Stimulated activated CD4-positive, alpha-beta T cell treated with anti-CD3 and anti-CD28 coated beads, Interleukin-1b, Interleukin-23, amount 100 ng/mL, for 24 hours (primary cell): ENCODE data around the gene NUP188.
"Not testable (repeated sequence)": the region's sequence is repeated elsewhere in the genome, so short reads cannot be mapped to it uniquely, and the experiment has no call there.

Experiments
- DNase-seq, 4 experiments: peaks; one replicate each; pipeline ENCODE4 v3.0.0-alpha.2; 2020; ENCODE audit warnings: low read depth in 4 of 4, low spot score in 1 of 4

Gene NUP188

GRCh38 chr9:128940946-128941755 lies 6.3 kb upstream of the NUP188 start:
- DNase-seq, result no peak

GRCh38 chr9:128943832-128944620 lies 3.5 kb upstream of the NUP188 start:
- DNase-seq, result no peak

DNA sequence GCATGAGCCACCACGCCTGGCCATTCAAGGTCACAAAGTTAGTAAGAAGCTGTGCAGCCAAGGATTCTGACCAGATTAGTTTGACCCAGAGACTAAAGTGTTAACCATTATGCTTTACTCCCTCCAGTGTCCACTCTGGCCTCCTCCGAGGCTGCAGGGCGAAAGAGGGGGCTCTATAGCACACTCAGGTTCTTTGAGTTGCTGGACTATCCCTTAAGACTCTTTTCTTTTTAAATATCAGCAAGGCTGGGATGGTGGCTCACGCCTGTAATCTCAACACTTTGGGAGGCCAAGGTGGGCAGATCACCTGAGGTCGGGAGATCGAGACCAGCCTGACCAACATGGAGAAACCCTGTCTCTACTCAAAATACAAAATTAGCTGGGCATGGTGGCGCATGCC lies 2.5 kb upstream of the NUP188 start:
- not testable (repeated sequence) for DNase-seq

GRCh38 chr9:128945798-128946501 lies 1.5 kb upstream of the NUP188 start:
- no peak for DNase-seq

DNA sequence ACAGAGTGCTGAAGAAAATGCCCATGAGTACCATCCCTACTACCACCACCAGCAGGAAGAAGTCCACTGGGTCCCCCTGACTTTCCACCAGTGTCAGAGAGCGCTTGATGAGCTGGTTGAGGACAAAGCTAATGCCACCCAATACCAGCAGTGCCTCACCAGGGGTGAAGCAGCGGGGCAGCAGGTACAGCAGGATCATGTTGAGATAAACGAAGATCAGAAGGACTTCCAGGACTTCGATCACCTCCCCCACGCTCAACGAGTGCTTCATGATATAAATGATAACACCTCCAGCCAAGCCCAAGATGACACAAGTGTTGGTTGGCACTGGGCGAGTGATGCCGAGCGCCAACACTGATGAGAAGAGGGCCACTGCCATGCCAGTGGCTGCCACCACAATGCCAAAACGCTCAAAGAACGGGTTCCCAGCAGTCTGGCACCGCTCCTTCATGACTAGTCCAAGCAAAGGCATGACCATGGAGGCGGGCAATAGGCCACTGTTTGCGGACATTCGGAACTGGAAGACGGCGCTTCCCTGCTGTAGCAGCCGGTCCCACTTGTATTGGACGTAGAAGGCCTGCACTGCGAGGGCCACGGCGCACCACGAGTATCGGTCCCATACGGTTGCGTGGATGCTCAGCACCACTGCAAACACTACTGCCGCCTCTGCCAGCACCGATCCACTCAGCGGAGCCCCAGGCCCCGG lies 775 bp upstream of the NUP188 start:
- no peak for DNase-seq

DNA sequence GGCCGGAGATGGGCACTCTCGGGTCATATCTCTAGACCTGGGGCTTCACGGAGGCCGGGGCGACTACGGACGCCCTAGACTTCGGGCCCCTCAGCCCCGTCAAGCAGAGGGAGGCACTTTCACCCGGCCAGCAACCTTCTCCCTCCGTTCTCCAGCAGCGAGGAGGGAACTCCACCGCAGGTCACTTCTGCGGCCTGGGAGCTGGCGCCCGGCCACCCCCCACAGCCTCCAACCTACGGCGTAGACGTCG lies 297 bp upstream of the NUP188 start:
- DNase-seq, result no peak

- DNase-seq, result not testable (repeated sequence)
These were observed 13.9 kb downstream of the NUP188 start for GRCh38 chr9:128961403-128961802.

DNA sequence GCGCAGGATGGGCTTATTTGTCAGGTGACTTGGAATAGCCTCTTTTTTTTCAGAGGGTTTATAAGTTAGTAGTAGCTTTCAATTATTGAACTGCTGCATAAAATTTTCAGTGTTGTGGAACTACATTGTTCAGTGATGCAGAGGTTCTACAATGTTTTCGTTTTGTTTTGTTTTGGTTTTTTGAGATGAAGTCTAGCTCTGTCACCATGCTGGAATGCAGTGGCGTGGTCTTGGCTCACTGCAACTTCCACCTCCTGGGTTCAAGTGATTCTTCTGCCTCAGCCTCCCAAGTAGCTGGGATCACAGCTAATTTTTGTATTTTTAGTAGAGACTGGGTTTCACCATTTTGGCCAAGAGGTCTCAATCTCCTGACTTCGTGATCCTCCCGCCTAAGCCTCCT lies 22.0 kb downstream of the NUP188 start:
- DNase-seq, result no peak

DNA sequence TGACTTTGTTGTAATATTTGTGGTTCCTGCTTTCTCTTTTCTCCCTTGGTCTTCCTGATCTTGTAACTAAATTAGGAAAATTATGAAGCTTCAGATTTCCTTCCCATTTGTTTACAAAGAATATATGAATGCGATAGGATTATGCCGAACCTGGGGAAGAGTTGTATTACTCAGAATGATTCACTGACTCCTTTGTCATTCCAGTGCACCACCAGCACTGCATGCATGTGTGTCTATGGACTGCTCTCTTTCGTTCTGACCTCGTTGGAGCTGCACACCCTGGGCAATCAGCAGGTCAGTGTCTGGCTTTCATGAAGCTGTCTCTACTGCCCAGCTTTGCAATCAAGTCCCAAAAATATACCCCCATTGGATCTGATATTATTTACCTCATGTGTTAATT lies 25.5 kb downstream of the NUP188 start:
- DNase-seq, result no peak

DNA sequence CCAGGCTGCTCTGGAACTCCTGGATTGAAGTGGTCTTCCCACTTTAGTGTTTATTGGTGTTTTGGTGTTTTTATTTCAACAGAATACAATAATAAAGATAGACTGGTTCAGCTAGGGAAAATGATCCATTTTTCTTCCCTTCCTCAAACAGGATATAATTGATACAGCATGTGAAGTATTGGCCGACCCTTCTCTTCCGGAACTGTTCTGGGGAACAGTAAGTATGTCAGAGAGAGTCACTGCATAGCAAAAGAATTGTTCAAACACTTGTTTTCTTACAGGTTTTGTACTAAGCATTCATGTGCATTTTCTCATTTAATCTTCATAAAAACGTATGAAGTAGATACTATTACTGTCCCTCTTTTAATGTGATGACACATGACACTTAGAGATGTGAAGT lies 31.6 kb downstream of the NUP188 start:
- no peak for DNase-seq

DNA sequence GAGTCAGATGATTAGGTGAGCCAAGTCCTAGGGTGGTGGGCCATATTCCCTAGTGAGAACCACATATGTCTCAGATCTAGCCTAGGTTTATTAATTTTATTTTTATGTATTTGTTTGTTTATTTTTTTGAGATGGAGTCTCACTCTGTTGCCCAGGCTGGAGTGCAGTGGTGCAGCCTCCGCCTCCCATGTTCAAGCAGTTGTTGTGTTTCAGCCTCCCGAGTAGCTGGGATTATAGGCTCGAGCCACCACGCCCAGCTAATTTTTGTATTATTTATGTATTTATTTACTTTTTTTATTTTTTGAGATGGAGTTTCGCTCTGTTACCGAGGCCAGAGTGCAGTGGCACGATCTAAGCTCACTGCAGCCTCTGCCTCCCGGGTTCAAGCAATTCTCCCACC lies 36.0 kb downstream of the NUP188 start:
- DNase-seq, result no peak

- no peak for DNase-seq
These were observed 39.2 kb downstream of the NUP188 start for GRCh38 chr9:128986671-128987070.

- DNase-seq, result no peak
These were observed 40.3 kb downstream of the NUP188 start for GRCh38 chr9:128987805-128988204.

DNA sequence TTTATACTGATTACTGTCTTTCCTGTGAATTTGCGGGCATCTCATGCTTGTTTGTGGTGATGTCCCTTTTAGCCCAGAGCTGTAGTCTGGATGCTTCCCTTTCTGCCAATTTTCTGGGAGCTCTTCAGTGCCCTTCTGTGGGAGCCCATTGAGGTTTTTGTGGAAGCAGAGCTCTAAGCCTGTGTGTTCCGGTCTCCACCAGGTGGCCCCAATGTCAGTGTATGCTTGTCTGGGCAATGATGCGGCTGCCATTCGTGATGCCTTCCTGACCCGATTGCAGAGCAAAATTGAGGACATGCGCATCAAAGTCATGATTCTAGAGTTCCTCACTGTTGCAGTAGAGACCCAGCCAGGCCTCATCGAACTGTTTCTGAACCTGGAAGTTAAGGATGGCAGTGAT lies 45.5 kb downstream of the NUP188 start:
- no peak for DNase-seq

DNA sequence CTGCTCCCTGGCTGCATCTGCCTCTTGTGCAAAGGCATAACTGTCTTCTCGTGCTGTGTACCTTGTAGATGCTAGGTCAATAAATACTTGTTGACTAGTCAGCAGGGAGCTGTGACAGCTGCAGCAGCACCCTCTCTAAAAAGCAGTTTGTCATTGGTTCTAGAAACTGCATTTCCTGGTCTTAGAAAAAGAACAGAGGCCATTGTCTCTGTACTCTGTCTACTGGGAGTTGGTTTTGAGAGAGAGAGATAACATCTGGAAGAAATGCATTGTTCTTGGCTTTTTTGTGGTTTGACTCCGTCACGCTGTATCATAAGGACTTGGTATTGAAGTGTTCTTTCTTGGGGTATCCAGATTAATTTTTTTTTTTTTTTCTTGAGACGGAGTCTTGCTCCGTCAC lies 48.3 kb downstream of the NUP188 start:
- no peak for DNase-seq

DNA sequence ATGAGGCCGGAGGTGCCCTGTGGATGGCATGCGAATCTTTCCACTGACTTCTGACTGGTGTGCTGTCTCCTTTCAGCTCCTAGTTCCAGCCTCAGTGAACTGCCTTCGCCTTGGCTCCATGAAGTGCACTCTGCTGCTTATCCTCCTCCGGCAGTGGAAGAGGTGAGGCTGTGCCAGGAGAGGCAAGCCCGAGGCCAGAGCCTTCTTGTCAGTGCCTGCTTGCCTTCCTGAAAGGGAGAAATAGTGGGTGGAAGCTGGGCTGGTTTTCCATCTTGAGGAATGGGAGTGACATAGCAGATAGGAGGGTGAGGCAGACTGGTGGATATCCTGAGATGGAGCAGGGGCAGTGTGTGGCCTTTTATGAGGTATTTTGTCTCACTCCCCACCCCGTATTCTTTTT lies 51.0 kb downstream of the NUP188 start:
- DNase-seq, result no peak

GRCh38 chr9:128999581-129000206 lies 52.2 kb downstream of the NUP188 start:
- no peak for DNase-seq

GRCh38 chr9:129001504-129002325 lies 54.2 kb downstream of the NUP188 start:
- DNase-seq, result no peak

DNA sequence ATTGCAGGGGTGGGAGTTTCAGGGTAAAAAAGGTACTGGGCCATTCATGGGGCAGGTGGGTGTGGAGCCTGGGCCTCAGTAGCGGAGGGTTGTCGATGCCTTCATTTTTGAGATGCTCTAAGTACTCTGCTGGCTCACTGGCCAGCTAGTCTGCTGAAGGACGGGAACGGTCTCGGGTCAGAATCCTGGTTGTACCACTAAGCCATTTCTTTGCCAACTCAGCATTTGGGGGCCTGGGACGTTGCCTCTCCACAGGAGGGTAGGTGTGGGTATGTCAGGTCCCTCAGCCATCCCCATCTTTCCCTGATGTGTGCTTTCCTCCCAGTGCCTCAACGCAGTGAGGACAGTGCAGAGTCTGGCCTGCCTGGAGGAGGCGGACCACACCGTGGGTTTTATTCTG lies 55.5 kb downstream of the NUP188 start:
- DNase-seq, result no peak

DNA sequence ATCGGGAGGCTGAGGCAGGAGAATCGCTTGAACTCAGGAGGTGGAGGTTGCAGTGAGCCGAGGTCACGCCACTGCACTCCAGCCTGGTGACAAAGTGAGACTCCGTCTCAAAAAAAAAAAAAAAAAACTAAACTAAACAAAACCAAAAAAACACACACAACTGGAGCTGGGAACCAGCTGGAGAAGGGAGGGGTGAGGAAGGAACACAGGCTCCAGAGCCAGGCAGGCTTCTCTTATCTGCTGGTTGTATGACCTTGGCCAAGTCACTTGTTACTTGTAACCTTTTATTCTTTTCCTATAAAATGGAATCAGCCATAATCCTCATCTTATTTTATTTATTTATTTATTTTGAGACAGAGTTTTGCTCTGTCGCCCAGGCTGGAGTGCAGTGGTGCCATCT lies 56.7 kb downstream of the NUP188 start:
- not testable (repeated sequence) for DNase-seq
